IgD-negative memory B cell (primary cell): ENCODE results near the gene ATP6V1A. TPM values are rescaled to one million over a fixed set of nuclear protein-coding genes. Genes with fewer than 3 reads are reported as not detected.

Experiments used
- H3K27ac Mint-ChIP-seq, 3 donors: one replicate each; pipeline ENCODE4 v1.8.0; 2020 to 2022; ENCODE audit warnings: mild to moderate bottlenecking in 3 of 3, mixed read lengths in 3 of 3, moderate library complexity in 1 of 3
- H3K27me3 Mint-ChIP-seq: one replicate; pipeline ENCODE4 v1.8.0; 2021; ENCODE audit warnings: mixed read lengths
- H3K36me3 Mint-ChIP-seq: one replicate; pipeline ENCODE4 v1.8.0; 2020; ENCODE audit warnings: mild to moderate bottlenecking, mixed read lengths
- H3K4me1 Mint-ChIP-seq, 3 donors: one replicate each; pipeline ENCODE4 v1.8.0; 2020 to 2022; ENCODE audit warnings: mixed read lengths in 3 of 3, mild to moderate bottlenecking in 1 of 3
- H3K4me3 Mint-ChIP-seq, 4 donors: one replicate each; pipeline ENCODE4 v1.8.0; 2020 to 2022; ENCODE audit warnings: mild to moderate bottlenecking in 4 of 4, mixed read lengths in 4 of 4, moderate library complexity in 3 of 4
- H3K9me3 Mint-ChIP-seq, 3 donors: one replicate each; pipeline ENCODE4 v1.8.0; 2020 to 2021; ENCODE audit warnings: mixed read lengths in 3 of 3, mild to moderate bottlenecking in 1 of 3
- polyA plus RNA-seq: library from polyadenylated mRNA; unstranded; fragments of 300-500 nt; fragmentation: Illumina TruSeq; gene quantifications from one replicate; pipeline ENCODE4 v1.2.3, GENCODE V29; 2021

ATP6V1A gene
- polyA plus RNA-seq, result 26.7 TPM

- Mint-ChIP-seq H3K4me1 (peaks cover 34 to 48% (median 46%) of the 10 kb centered on the region in 3 donors), H3K4me3 (peak within 1 kb of the TSS; percentile 92 to 100 (median 98)), H3K27ac (peak within 1 kb of the TSS; percentile 95 to 100 (median 100)), H3K9me3 (no peaks in the 10 kb centered on the region), H3K36me3 (peaks cover 1% of the 10 kb centered on the region), H3K27me3 (no peaks in the 10 kb centered on the region)
Measured at GRCh38 chr3:113746548-113747282, at the start of gene ATP6V1A. Gene ATP6V1A, plus strand, starts transcription at chr3:113747035. Its CDS starts 31,719 bp downstream, at chr3:113778754.

GRCh38 chr3:113697500-113698090 is 49.2 kb upstream of the ATP6V1A start:
- H3K27ac Mint-ChIP-seq, result no peak overlapping the region
- no peaks in the 10 kb centered on the region for H3K9me3 Mint-ChIP-seq
- no peak overlapping the region for H3K4me3 Mint-ChIP-seq
- no peaks in the 10 kb centered on the region for H3K27me3 Mint-ChIP-seq
- peaks cover 17 to 28% (median 17%) of the 10 kb centered on the region in 3 donors for H3K4me1 Mint-ChIP-seq
- H3K36me3 Mint-ChIP-seq, result no peaks in the 10 kb centered on the region

DNA sequence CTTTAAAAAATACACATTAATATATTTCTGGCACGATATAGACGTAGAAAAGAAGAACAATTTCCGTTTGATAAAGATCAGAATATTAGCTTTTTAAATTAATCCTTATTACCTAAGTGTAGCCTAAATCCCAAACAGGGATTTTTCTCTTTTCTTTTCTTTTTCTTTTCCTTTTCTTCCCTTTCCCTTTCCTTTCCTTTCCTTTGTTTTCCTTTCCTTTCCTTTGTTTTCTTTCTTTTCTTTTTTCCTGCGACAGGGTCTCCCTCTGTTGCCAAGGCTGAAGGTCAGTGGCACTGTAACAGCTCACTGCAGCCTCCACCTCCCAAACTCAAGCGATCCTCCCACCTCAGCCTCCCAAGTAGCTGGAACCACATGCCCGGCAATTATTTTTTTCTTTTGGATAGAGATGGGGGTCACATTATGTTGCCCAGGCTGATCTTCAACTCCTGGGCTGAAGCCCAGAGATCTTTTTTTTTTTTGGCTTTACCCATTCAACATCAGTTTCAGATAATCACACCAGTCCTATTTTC is 48.6 kb upstream of the ATP6V1A start:
- peak overlapping the region in 1 of 3 donors; percentile 0 for H3K27ac Mint-ChIP-seq

DNA sequence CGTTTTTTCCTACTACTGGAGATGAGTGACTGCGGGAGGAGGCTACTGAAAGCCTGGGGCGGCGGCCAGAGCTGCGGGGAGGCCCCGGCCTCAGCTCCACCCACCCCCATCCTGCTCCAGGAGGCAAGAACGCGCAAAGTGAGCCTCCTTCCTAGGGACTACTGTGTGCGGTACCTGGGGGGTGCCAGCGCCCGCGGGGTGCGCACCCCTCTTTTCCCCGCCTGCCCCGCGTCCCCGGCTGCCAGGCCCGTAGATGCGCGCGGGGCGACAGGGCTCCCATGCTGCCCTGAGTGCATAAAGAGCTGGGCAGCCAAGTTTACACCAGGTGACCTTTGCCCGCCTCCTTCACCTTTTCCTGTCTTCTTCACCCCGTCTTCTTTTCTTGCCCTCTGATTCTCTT is 47.9 kb upstream of the ATP6V1A start:
- peak overlapping the region in 1 of 3 donors; percentile 0 for H3K27ac Mint-ChIP-seq
- no peaks in the 10 kb centered on the region for H3K9me3 Mint-ChIP-seq
- peaks cover 9 to 21% (median 13%) of the 10 kb centered on the region in 3 donors for H3K4me1 Mint-ChIP-seq
- H3K36me3 Mint-ChIP-seq, result no peaks in the 10 kb centered on the region
- no peaks in the 10 kb centered on the region for H3K27me3 Mint-ChIP-seq
- peak overlapping the region in 2 of 4 donors; percentile 94 for H3K4me3 Mint-ChIP-seq

More for the DNA sequence above, 48.6 kb upstream of the ATP6V1A start:
- H3K27me3 Mint-ChIP-seq, result no peaks in the 10 kb centered on the region
- peak overlapping the region in 1 of 4 donors; percentile 71 for H3K4me3 Mint-ChIP-seq
- H3K4me1 Mint-ChIP-seq, result peaks cover 14 to 25% (median 14%) of the 10 kb centered on the region in 3 donors
- H3K9me3 Mint-ChIP-seq, result no peaks in the 10 kb centered on the region
- no peaks in the 10 kb centered on the region for H3K36me3 Mint-ChIP-seq

- Mint-ChIP-seq H3K27ac (peak overlapping the region in 1 of 3 donors; percentile 71), H3K4me3 (no peak overlapping the region), H3K27me3 (no peaks in the 10 kb centered on the region), H3K36me3 (no peaks in the 10 kb centered on the region), H3K9me3 (no peaks in the 10 kb centered on the region), H3K4me1 (no peaks in the 10 kb centered on the region)
Measured at GRCh38 chr3:113707835-113708234, 39.0 kb upstream of the ATP6V1A start.

DNA sequence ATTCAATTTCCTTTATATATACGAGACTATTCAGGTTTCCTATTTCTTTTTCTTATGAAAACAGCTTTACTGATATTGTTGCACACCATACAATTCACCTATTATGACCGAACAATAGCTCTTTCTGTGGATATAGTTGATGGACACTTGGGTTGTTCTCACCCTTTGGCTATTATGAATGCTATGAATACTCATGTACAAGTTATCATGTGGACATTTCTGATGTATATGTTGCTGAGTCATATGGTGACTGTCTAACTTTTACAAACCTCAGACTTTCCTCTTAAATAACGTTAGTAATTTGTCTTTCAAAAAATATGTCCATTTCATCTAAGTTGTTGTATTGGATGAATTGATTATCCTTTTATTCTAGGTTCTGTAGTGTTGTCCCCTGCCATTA is 34.7 kb upstream of the ATP6V1A start:
- H3K27ac Mint-ChIP-seq, result no peak overlapping the region
- no peak overlapping the region for H3K4me3 Mint-ChIP-seq
- H3K27me3 Mint-ChIP-seq, result no peaks in the 10 kb centered on the region
- H3K4me1 Mint-ChIP-seq, result peaks cover 0 to 2% (median 0%) of the 10 kb centered on the region in 3 donors
- H3K9me3 Mint-ChIP-seq, result no peaks in the 10 kb centered on the region
- no peaks in the 10 kb centered on the region for H3K36me3 Mint-ChIP-seq

GRCh38 chr3:113714702-113715101 is 32.1 kb upstream of the ATP6V1A start:
- H3K4me3 Mint-ChIP-seq, result no peak overlapping the region
- peaks cover 0 to 2% (median 0%) of the 10 kb centered on the region in 3 donors for H3K4me1 Mint-ChIP-seq
- no peak overlapping the region for H3K27ac Mint-ChIP-seq
- no peaks in the 10 kb centered on the region for H3K9me3 Mint-ChIP-seq
- no peaks in the 10 kb centered on the region for H3K27me3 Mint-ChIP-seq
- H3K36me3 Mint-ChIP-seq, result peaks cover 3% of the 10 kb centered on the region

DNA sequence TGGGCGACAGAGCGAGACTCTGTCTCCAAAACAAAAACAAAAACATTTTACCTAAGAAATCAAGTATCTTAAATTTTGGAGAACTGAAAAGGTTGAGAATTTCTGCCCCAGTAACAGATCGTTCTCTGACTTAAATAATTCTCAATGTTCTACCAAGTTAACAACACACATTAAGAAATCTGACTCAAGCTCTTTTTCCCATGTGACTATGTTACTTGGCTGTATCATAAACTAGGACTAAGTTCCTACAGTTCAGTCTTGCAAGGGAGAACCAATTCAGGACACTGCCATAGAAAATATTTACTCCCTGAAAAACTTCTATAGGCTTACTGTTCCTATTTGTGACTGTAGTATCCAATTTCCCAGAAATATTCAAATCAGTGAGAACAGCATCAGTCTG is 29.5 kb upstream of the ATP6V1A start:
- Mint-ChIP-seq H3K36me3 (peaks cover 3% of the 10 kb centered on the region), H3K9me3 (no peaks in the 10 kb centered on the region), H3K4me1 (peaks cover 0 to 12% (median 2%) of the 10 kb centered on the region in 3 donors), H3K27me3 (no peaks in the 10 kb centered on the region), H3K27ac (no peak overlapping the region), H3K4me3 (no peak overlapping the region)

DNA sequence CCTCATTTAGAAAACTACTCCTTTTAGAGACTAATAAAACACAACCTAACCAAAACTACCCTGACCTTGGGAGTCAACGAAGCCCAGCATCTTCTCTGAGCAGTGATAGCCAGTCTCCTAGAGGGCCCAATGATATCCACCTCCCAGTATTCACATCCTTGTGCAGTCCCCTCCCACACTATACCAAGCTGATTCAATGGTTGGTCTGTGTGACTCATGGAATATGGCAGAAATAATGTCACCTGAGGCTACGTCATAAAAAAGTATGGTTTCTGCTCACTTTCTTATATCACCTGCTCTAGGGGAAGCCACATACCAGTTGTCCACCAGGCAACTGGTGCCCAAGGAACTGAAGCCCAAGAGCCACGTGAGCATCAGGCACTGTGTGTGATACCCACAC is 29.0 kb upstream of the ATP6V1A start:
- Mint-ChIP-seq H3K4me3 (no peak overlapping the region), H3K36me3 (peaks cover 3% of the 10 kb centered on the region), H3K27ac (no peak overlapping the region), H3K4me1 (peaks cover 0 to 14% (median 2%) of the 10 kb centered on the region in 3 donors), H3K9me3 (no peaks in the 10 kb centered on the region), H3K27me3 (no peaks in the 10 kb centered on the region)

- peak overlapping the region in 1 of 3 donors; percentile 39 for H3K27ac Mint-ChIP-seq
- H3K4me1 Mint-ChIP-seq, result peaks cover 0 to 14% (median 2%) of the 10 kb centered on the region in 3 donors
- H3K36me3 Mint-ChIP-seq, result peaks cover 3% of the 10 kb centered on the region
- H3K27me3 Mint-ChIP-seq, result no peaks in the 10 kb centered on the region
- no peaks in the 10 kb centered on the region for H3K9me3 Mint-ChIP-seq
- no peak overlapping the region for H3K4me3 Mint-ChIP-seq
Measured at GRCh38 chr3:113719294-113719693, 27.5 kb upstream of the ATP6V1A start.

GRCh38 chr3:113719758-113720157 is 27.1 kb upstream of the ATP6V1A start:
- Mint-ChIP-seq H3K4me3 (no peak overlapping the region), H3K27ac (no peak overlapping the region), H3K9me3 (no peaks in the 10 kb centered on the region)

DNA sequence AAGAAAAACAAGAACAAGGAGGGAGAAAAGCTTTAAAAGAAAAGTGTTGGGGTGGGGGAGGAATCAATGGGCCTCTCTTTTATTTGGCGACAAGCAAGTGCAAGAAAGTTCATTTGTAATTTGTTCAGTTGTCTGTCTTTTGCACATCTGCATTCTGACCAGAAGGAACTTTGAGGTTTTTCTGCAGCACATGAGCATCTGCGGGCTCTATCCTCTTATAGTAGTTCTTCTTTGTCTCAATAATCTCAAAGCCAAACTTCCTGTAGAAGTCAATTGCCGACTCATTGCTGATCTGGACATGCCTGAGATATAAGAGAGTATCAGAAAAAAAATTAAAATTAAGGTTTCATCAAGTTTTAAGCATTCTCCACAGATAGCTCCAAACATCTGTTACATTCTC is 25.2 kb upstream of the ATP6V1A start:
- no peak overlapping the region for H3K4me3 Mint-ChIP-seq
- H3K4me1 Mint-ChIP-seq, result peaks cover 2 to 14% (median 3%) of the 10 kb centered on the region in 3 donors
- no peaks in the 10 kb centered on the region for H3K9me3 Mint-ChIP-seq
- H3K27ac Mint-ChIP-seq, result peak overlapping the region in 1 of 3 donors; percentile 63
- no peaks in the 10 kb centered on the region for H3K27me3 Mint-ChIP-seq
- H3K36me3 Mint-ChIP-seq, result peaks cover 3% of the 10 kb centered on the region

More at GRCh38 chr3:113719758-113720157, 27.1 kb upstream of the ATP6V1A start:
- peaks cover 3% of the 10 kb centered on the region for H3K36me3 Mint-ChIP-seq
- no peaks in the 10 kb centered on the region for H3K27me3 Mint-ChIP-seq
- peaks cover under 1 to 14% (median 3%) of the 10 kb centered on the region in 3 donors for H3K4me1 Mint-ChIP-seq

DNA sequence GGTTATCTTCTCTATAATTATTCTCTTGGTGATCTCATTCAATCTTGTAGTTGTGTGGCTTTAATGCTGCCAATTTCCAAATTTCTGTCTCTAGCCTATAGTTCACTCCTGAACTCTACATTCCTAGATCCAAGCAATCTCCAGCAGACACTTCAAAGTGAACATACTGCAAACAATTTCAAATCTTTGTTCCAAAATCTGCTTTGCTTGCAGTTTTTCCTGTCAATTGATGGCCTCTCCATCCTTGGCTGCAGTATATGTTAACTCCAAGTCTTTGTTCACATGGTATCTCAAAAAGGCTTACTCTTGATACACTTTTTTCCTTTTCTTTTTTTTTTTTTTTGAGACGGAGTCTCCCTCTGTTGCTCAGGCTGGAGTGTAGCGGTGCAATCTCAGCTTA is 18.2 kb upstream of the ATP6V1A start:
- H3K36me3 Mint-ChIP-seq, result no peaks in the 10 kb centered on the region
- peaks cover 10 to 25% (median 12%) of the 10 kb centered on the region in 3 donors for H3K4me1 Mint-ChIP-seq

GRCh38 chr3:113730550-113730949 is 16.3 kb upstream of the ATP6V1A start:
- Mint-ChIP-seq H3K9me3 (no peaks in the 10 kb centered on the region), H3K4me1 (peaks cover 17 to 35% (median 17%) of the 10 kb centered on the region in 3 donors), H3K4me3 (no peak overlapping the region), H3K36me3 (no peaks in the 10 kb centered on the region), H3K27me3 (no peaks in the 10 kb centered on the region), H3K27ac (no peak overlapping the region)

More for the DNA sequence above, 18.2 kb upstream of the ATP6V1A start:
- Mint-ChIP-seq H3K9me3 (no peaks in the 10 kb centered on the region), H3K4me3 (no peak overlapping the region), H3K27ac (no peak overlapping the region), H3K27me3 (no peaks in the 10 kb centered on the region)

DNA sequence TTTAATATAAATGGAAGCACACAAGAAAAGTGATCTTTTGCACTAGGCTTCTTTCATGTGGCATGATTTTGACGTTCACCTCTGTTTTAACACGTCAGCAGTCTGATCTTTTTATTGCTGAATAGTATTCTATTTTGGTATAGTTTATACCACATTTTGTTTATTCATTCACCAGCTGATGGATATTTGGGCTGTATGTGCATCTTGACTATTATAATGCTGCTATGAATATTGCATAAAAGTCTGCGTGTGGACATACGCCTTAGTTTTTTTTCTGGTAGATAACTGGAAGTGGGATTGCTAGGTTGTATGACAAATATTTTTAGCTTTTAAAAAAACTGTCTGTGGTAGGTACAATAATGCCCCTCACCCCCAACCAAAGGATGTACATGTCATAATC is 15.1 kb upstream of the ATP6V1A start:
- H3K4me1 Mint-ChIP-seq, result peaks cover 21 to 40% (median 23%) of the 10 kb centered on the region in 3 donors
- no peaks in the 10 kb centered on the region for H3K9me3 Mint-ChIP-seq
- no peaks in the 10 kb centered on the region for H3K27me3 Mint-ChIP-seq
- H3K36me3 Mint-ChIP-seq, result no peaks in the 10 kb centered on the region
- peak overlapping the region in 1 of 3 donors; percentile 51 for H3K27ac Mint-ChIP-seq
- no peak overlapping the region for H3K4me3 Mint-ChIP-seq
